ENCODE measurements around the gene GSK3A. TPM values are rescaled to one million over a fixed set of nuclear protein-coding genes. Genes with fewer than 3 reads are reported as not detected.

Gene GSK3A
- total RNA-seq, 1 experiment from 2014 or later: 70.1 TPM

GRCh38 chr19:42233106-42233505, 9.3 kb downstream of the GSK3A start:
- Histone ChIP-seq H3K27me3 (replicated peaks; ENCODE audit: insufficient read depth, low read depth, low read length, poor library complexity) (no peaks in the 10 kb centered on the region), H3K36me3 (ENCODE audit: insufficient read depth, low read length, poor library complexity, severe bottlenecking) (peaks cover 78% of the 10 kb centered on the region), H3K9me3 (ENCODE audit: low read depth, low read length, poor library complexity, severe bottlenecking) (no peaks in the 10 kb centered on the region), H3K4me3 (ENCODE audit: low read depth, low read length, poor library complexity, severe bottlenecking) (no peak overlapping the region), H3K4me1 (ENCODE audit: insufficient read depth, low read length, poor library complexity, severe bottlenecking) (peaks cover 4% of the 10 kb centered on the region), H3K27ac (ENCODE audit: low read depth, low read length, poor library complexity, severe bottlenecking) (no peak overlapping the region)
- BruUV-seq (replicated peaks): no TSS peak
- TF ChIP-seq CTCF (conservative IDR thresholded peaks at IDR 0.05; ENCODE audit: low read depth, low read length) (no peak), EZH2 (IDR thresholded peaks at IDR 0.05; ENCODE audit: borderline replicate concordance, low read depth, low read length, poor library complexity, severe bottlenecking) (no peak)
- CTCF ChIA-PET: no interaction called here
- intact Hi-C loops (cut with micrococcal nuclease; ENCODE audit: unreplicated experiment): no loop called here
- POLR2A ChIA-PET (ENCODE audit: low non-redundant PET): interaction anchor here (0.7 kb wide), 1 partner anchor 9 kb away, joined by 4 read pairs; the partner anchor contains the start of gene GSK3A
- DNase-seq (ENCODE audit: low spot score): no peak

GRCh38 chr19:42232435-42232834, 10.0 kb downstream of the GSK3A start:
- no peak for DNase-seq (ENCODE audit: low spot score)
- BruUV-seq (replicated peaks): no TSS peak
- H3K27ac ChIP-seq (ENCODE audit: low read depth, low read length, poor library complexity, severe bottlenecking): no peak overlapping the region
- intact Hi-C loops (cut with micrococcal nuclease; ENCODE audit: unreplicated experiment): no loop called here
- CTCF ChIA-PET: interaction anchor here (1.0 kb wide), 1 partner anchor 48 kb away, joined by 4 read pairs; no protein-coding TSS in a partner anchor
- H3K9me3 ChIP-seq (ENCODE audit: low read depth, low read length, poor library complexity, severe bottlenecking): no peaks in the 10 kb centered on the region
- H3K27me3 ChIP-seq (replicated peaks; ENCODE audit: insufficient read depth, low read depth, low read length, poor library complexity): no peaks in the 10 kb centered on the region
- no peak for TF ChIP-seq EZH2 (IDR thresholded peaks at IDR 0.05; ENCODE audit: borderline replicate concordance, low read depth, low read length, poor library complexity, severe bottlenecking)
- TF ChIP-seq CTCF (conservative IDR thresholded peaks at IDR 0.05; ENCODE audit: low read depth, low read length): no peak
- H3K4me3 ChIP-seq (ENCODE audit: low read depth, low read length, poor library complexity, severe bottlenecking): no peak overlapping the region
- H3K4me1 ChIP-seq (ENCODE audit: insufficient read depth, low read length, poor library complexity, severe bottlenecking): peaks cover 4% of the 10 kb centered on the region
- H3K36me3 ChIP-seq (ENCODE audit: insufficient read depth, low read length, poor library complexity, severe bottlenecking): peaks cover 82% of the 10 kb centered on the region
- POLR2A ChIA-PET (ENCODE audit: low non-redundant PET): interaction anchor here (0.7 kb wide), 1 partner anchor 10 kb away, joined by 4 read pairs; the partner anchor contains the start of gene GSK3A

- BruUV-seq (replicated peaks): no TSS peak
- CTCF ChIA-PET: no interaction called here
- POLR2A ChIA-PET (ENCODE audit: low non-redundant PET): no interaction called here
Observed at GRCh38 chr19:42230571-42230970, 11.8 kb downstream of the GSK3A start.

More at GRCh38 chr19:42230571-42230970, 11.8 kb downstream of the GSK3A start:
- intact Hi-C loops (cut with micrococcal nuclease; ENCODE audit: unreplicated experiment): no loop called here
- peaks cover 87% of the 10 kb centered on the region for H3K36me3 ChIP-seq (ENCODE audit: insufficient read depth, low read length, poor library complexity, severe bottlenecking)
- H3K4me1 ChIP-seq (ENCODE audit: insufficient read depth, low read length, poor library complexity, severe bottlenecking): peaks cover 4% of the 10 kb centered on the region
- H3K27ac ChIP-seq (ENCODE audit: low read depth, low read length, poor library complexity, severe bottlenecking): peak overlapping the region; percentile 33
- TF ChIP-seq EZH2 (IDR thresholded peaks at IDR 0.05; ENCODE audit: borderline replicate concordance, low read depth, low read length, poor library complexity, severe bottlenecking) (no peak), CTCF (conservative IDR thresholded peaks at IDR 0.05; ENCODE audit: low read depth, low read length) (no peak)
- H3K27me3 ChIP-seq (replicated peaks; ENCODE audit: insufficient read depth, low read depth, low read length, poor library complexity): no peaks in the 10 kb centered on the region
- H3K4me3 ChIP-seq (ENCODE audit: low read depth, low read length, poor library complexity, severe bottlenecking): no peak overlapping the region
- no peak for DNase-seq (ENCODE audit: low spot score)
- H3K9me3 ChIP-seq (ENCODE audit: low read depth, low read length, poor library complexity, severe bottlenecking): no peaks in the 10 kb centered on the region
